Thoracic aorta (tissue), 2 donors: Measurements from ENCODE around the gene BAIAP2L1. TPM values are rescaled to one million over a fixed set of nuclear protein-coding genes. Genes with fewer than 3 reads are reported as not detected.
A peak's percentile ranks its signal among the peaks of the same experiment; 100 is the strongest.
"Not testable (repeated sequence)": the region's sequence is repeated elsewhere in the genome, so short reads cannot be mapped to it uniquely, and the experiment has no call there.

Experiments used
- ATAC-seq: fragments of 150-250 bp; one replicate; pipeline ENCODE4 v1.8.0; 2017; ENCODE audit warnings: low read depth; ENCODE audit not compliant: insufficient number of reproducible peaks, low FRiP score
- DNase-seq: peaks from one replicate; pipeline ENCODE4 v3.0.0-alpha.2; 2020; ENCODE audit warnings: low spot score
- H3K27ac ChIP-seq, 2 donors: fragments of 200-600 bp; sonication (generic); 1 replicate in 1 of 2; 2 replicates in 1 of 2; pipeline ENCODE4 v1.5.1; 2016; ENCODE audit warnings: mild to moderate bottlenecking in 2 of 2, moderate library complexity in 2 of 2
- H3K27me3 ChIP-seq: fragments of 200-600 bp; sonication (generic); replicated peaks from 2 replicates; pipeline ENCODE4 v1.6.0; 2016; ENCODE audit warnings: mild to moderate bottlenecking; ENCODE audit not compliant: insufficient read depth
- H3K36me3 ChIP-seq: fragments of 200-600 bp; sonication (generic); one replicate; pipeline ENCODE4 v1.5.1; 2016
- H3K4me1 ChIP-seq, 2 donors: fragments of 200-600 bp; sonication (generic); 1 replicate in 1 of 2; 2 replicates in 1 of 2; pipeline versions ENCODE4 v1.5.1 to v1.6.0; 2016; ENCODE audit warnings: low read depth in 2 of 2, mild to moderate bottlenecking in 1 of 2; ENCODE audit not compliant: control insufficient read depth in 1 of 2
- H3K4me3 ChIP-seq: fragments of 200-600 bp; sonication (generic); 2 replicates; pipeline ENCODE4 v1.5.1; 2016; ENCODE audit warnings: mild to moderate bottlenecking
- H3K9me3 ChIP-seq: fragments of 200-600 bp; sonication (generic); 2 replicates; pipeline ENCODE4 v1.5.1; 2016
- CTCF ChIP-seq: fragments of 200-600 bp; sonication (generic); IDR thresholded peaks from one replicate; pipeline ENCODE4 v1.5.1; 2019; ENCODE audit warnings: antibody characterized with exemption
- total RNA-seq, 2 donors: library from RNA; depleted of rRNA; stranded (reverse); fragments of >200 nt; gene quantifications; one replicate each; pipeline versions ENCODE4 v1.1.0 to v1.2.3, GENCODE V29; 2016

The BAIAP2L1 gene
- total RNA-seq, 2 donors from 2014 or later: 0.63 to 1.4 TPM

GRCh38 chr7:98429799-98430198, 28.9 kb upstream of the BAIAP2L1 start:
- TF ChIP-seq CTCF: no peak
- Histone ChIP-seq H3K4me1 (no peaks in the 10 kb centered on the region), H3K27me3 (no peaks in the 10 kb centered on the region), H3K36me3 (no peaks in the 10 kb centered on the region), H3K9me3 (no peaks in the 10 kb centered on the region), H3K27ac (no peak overlapping the region), H3K4me3 (no peak overlapping the region)
- ATAC-seq: no peak
- no peak for DNase-seq

DNA sequence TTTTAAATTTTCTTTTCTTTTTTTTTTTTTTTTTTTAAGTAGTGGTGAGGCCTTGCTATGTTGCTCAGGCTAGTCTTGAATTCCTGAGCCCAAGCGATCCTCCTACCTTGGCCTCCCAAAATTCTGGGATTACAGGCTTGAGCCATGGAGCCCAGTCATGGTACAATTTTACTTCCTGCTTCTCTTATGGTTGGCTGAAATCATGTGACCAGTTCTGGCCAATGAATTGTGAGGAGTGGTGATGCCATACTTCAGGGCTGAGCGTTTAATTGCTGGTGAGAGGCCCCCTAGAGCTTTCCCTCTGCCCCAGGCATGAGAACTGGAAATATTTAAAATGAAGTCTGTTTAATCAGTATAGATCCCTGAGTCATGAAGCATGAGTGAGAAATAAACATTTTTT, 22.2 kb upstream of the BAIAP2L1 start:
- no peak for TF ChIP-seq CTCF
- H3K36me3 ChIP-seq: no peaks in the 10 kb centered on the region
- H3K9me3 ChIP-seq: no peaks in the 10 kb centered on the region
- DNase-seq (no peak), ATAC-seq (no peak)
- H3K4me3 ChIP-seq: no peak overlapping the region
- no peaks in the 10 kb centered on the region for H3K27me3 ChIP-seq
- H3K27ac ChIP-seq: no peak overlapping the region
- peaks cover 0 to 5% of the 10 kb centered on the region in 2 donors for H3K4me1 ChIP-seq

GRCh38 chr7:98420966-98421612, 20.2 kb upstream of the BAIAP2L1 start:
- TF ChIP-seq CTCF: peak; percentile 64
- H3K4me3 ChIP-seq: no peak overlapping the region

GRCh38 chr7:98419988-98420387, 19.1 kb upstream of the BAIAP2L1 start:
- not testable (repeated sequence) for H3K9me3 ChIP-seq, H3K36me3 ChIP-seq, DNase-seq, ATAC-seq, H3K27ac ChIP-seq, H3K27me3 ChIP-seq, H3K4me1 ChIP-seq, H3K4me3 ChIP-seq

More at GRCh38 chr7:98420966-98421612, 20.2 kb upstream of the BAIAP2L1 start:
- ATAC-seq (no peak), DNase-seq (no peak)
- Histone ChIP-seq H3K4me1 (peaks cover 0 to 5% of the 10 kb centered on the region in 2 donors), H3K36me3 (no peaks in the 10 kb centered on the region), H3K27ac (no peak overlapping the region), H3K9me3 (no peaks in the 10 kb centered on the region), H3K27me3 (no peaks in the 10 kb centered on the region)

- DNase-seq, H3K27ac ChIP-seq, ATAC-seq, H3K27me3 ChIP-seq, H3K4me3 ChIP-seq, H3K36me3 ChIP-seq, H3K4me1 ChIP-seq, H3K9me3 ChIP-seq: not testable (repeated sequence)
These were observed 18.4 kb upstream of the BAIAP2L1 start for GRCh38 chr7:98419316-98419691.

- Histone ChIP-seq H3K4me3 (no peak overlapping the region), H3K27me3 (no peaks in the 10 kb centered on the region), H3K36me3 (no peaks in the 10 kb centered on the region), H3K27ac (no peak overlapping the region), H3K9me3 (no peaks in the 10 kb centered on the region), H3K4me1 (peaks cover 0 to 5% of the 10 kb centered on the region in 2 donors)
- ATAC-seq: peak; percentile 89
- no peak for TF ChIP-seq CTCF
- peak; percentile 28 for DNase-seq
These were observed 17.9 kb upstream of the BAIAP2L1 start for GRCh38 chr7:98418636-98419315.
